ENCODE results near the gene INPP4B. TPM values are rescaled to one million over a fixed set of nuclear protein-coding genes. Genes with fewer than 3 reads are reported as not detected.

INPP4B gene
- total RNA-seq, 2 experiments from 2014 or later, result not detected

DNA sequence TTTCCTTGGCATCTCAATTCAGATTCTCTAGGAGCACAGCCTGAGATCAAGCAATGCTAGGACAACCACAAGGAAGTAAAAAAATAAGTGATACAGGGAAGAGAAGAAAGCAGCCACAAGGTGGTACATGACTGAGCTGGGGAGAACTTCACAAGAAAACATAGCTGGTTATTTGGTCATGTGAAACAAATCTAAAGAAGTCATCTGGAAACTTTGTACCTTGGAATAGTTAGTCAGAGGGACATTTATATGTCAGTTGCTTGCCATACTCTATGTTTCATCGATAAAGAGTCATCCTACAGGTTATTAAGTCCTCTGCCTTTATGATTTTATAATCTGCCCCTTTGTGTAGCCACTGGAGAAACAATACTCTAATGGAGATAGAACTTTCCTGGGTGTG, 634.7 kb downstream of the INPP4B start:
- intact Hi-C loops (cut with micrococcal nuclease; ENCODE audit: unreplicated experiment), result no loop called here
- BruUV-seq (replicated peaks), result no TSS peak
- Histone ChIP-seq H3K27ac (ENCODE audit: low read depth, low read length, poor library complexity, severe bottlenecking) (no peak overlapping the region), H3K4me3 (ENCODE audit: low read depth, low read length, poor library complexity, severe bottlenecking) (no peak overlapping the region), H3K4me2 (ENCODE audit: low read length) (no peak overlapping the region), H3K9me2 (ENCODE audit: insufficient read depth, low read length) (no peaks in the 10 kb centered on the region), H3K4me1 (ENCODE audit: insufficient read depth, low read length, poor library complexity, severe bottlenecking) (no peaks in the 10 kb centered on the region), H4K20me1 (ENCODE audit: insufficient read depth, low read length) (no peaks in the 10 kb centered on the region), H3K9me3 (ENCODE audit: low read length) (no peaks in the 10 kb centered on the region), H2AFZ (ENCODE audit: low read length) (no peak overlapping the region), H3K79me2 (ENCODE audit: insufficient read depth, low read depth, low read length) (no peaks in the 10 kb centered on the region), H3K36me3 (ENCODE audit: insufficient read depth, low read length) (no peaks in the 10 kb centered on the region)
- ChIA-PET CTCF (ENCODE audit: unreplicated experiment) (interaction anchor here (0.5 kb wide), 1 partner anchor 813 kb away, joined by 3 read pairs; no protein-coding TSS in a partner anchor), POLR2A (no interaction called here)
- no peak for DNase-seq (ENCODE audit: low spot score)
- TF ChIP-seq, protein P1, sequence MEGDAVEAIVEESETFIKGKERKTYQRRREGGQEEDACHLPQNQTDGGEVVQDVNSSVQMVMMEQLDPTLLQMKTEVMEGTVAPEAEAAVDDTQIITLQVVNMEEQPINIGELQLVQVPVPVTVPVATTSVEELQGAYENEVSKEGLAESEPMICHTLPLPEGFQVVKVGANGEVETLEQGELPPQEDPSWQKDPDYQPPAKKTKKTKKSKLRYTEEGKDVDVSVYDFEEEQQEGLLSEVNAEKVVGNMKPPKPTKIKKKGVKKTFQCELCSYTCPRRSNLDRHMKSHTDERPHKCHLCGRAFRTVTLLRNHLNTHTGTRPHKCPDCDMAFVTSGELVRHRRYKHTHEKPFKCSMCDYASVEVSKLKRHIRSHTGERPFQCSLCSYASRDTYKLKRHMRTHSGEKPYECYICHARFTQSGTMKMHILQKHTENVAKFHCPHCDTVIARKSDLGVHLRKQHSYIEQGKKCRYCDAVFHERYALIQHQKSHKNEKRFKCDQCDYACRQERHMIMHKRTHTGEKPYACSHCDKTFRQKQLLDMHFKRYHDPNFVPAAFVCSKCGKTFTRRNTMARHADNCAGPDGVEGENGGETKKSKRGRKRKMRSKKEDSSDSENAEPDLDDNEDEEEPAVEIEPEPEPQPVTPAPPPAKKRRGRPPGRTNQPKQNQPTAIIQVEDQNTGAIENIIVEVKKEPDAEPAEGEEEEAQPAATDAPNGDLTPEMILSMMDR (conservative IDR thresholded peaks at IDR 0.05; ENCODE audit: low read length), result no peak
- TF ChIP-seq EZH2phosphoT487 (IDR thresholded peaks at IDR 0.05; ENCODE audit: borderline replicate concordance, low read depth, low read length), result no peak

DNA sequence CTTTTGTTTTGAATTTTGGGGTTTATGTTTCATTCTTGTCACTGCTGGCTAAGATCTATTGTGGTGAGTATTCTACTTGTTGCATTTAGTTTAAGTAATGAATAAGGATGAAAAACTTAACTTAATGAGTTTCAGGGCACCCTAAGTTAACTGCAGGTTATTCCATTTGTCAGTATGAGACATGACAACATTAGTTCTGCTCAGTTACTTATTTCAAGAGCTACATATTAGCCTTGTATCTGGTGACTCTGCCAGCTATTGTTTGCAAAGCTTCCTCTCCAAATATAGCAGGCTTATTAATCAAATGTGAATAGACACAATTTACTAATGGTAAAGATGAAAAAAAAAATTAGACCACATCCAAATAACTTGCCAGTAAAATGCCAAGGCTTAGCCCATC, 642.6 kb downstream of the INPP4B start:
- Histone ChIP-seq H3K36me3 (ENCODE audit: insufficient read depth, low read length) (no peaks in the 10 kb centered on the region), H3K4me2 (ENCODE audit: low read length) (no peak overlapping the region), H3K79me2 (ENCODE audit: insufficient read depth, low read depth, low read length) (no peaks in the 10 kb centered on the region), H2AFZ (ENCODE audit: low read length) (no peak overlapping the region), H3K9me3 (ENCODE audit: low read length) (no peaks in the 10 kb centered on the region), H4K20me1 (ENCODE audit: insufficient read depth, low read length) (no peaks in the 10 kb centered on the region), H3K27ac (ENCODE audit: low read depth, low read length, poor library complexity, severe bottlenecking) (no peak overlapping the region), H3K4me3 (ENCODE audit: low read depth, low read length, poor library complexity, severe bottlenecking) (no peak overlapping the region), H3K9me2 (ENCODE audit: insufficient read depth, low read length) (no peaks in the 10 kb centered on the region), H3K4me1 (ENCODE audit: insufficient read depth, low read length, poor library complexity, severe bottlenecking) (peaks cover 5% of the 10 kb centered on the region)
- ChIA-PET POLR2A (interaction anchor here (0.5 to 1.1 kb wide), 2 partner anchors 12 to 97 kb away, joined by 3 to 4 read pairs; no protein-coding TSS in a partner anchor), CTCF (ENCODE audit: unreplicated experiment) (interaction anchor here (0.5 kb wide), 1 partner anchor 138 kb away, joined by 3 read pairs; no protein-coding TSS in a partner anchor)
- TF ChIP-seq, protein P1 (conservative IDR thresholded peaks at IDR 0.05; ENCODE audit: low read length), result no peak
- no peak for DNase-seq (ENCODE audit: low spot score)
- BruUV-seq (replicated peaks), result no TSS peak
- intact Hi-C loops (cut with micrococcal nuclease; ENCODE audit: unreplicated experiment), result no loop called here

DNA sequence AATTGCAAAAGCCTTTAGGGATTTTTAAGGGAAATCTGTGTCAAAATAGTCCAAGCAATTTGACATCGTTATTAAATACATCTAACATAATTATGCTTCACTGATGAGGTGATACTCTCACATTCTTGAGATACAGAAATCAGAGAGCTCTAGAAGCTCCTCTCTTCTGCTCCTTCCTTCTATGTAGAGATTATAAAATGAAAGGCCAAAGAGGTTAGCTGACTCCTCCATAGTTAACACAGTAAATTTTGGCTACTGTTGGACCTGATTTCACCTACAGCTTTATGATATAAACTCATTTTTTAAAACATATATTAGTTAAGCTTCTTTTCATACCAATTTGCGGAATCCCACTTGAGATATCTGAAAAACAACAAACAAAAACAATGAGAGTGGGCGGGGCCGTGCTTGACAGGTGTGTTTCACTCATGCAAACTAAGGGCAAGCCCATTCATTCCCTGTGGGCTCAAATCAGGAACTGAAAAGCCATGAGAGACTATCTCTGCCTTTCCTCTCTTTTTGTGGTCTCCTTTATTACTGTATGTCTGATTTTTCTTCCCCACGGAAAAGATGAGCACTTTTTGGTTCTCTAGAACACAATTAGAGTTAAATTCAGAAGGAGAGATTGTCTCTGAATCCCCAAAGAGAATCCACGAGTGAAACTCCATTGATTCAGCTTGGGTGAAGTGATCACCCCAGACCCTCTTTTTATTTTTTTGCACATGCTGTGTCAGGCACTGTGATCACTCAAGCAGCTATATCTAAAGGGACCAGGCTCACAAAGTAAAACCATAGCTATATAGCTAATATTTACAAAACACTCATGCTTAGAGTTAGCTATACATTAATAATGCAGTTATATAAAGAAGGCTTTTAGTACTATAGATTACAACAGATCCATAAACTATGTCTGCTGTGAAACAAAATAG, 643.4 kb downstream of the INPP4B start:
- no peaks in the 10 kb centered on the region for H3K36me3 ChIP-seq (ENCODE audit: insufficient read depth, low read length)
- DNase-seq (ENCODE audit: low spot score), result peak; percentile 11
- TF ChIP-seq, protein P1 (conservative IDR thresholded peaks at IDR 0.05; ENCODE audit: low read length), result no peak
- no peak for TF ChIP-seq EZH2phosphoT487 (IDR thresholded peaks at IDR 0.05; ENCODE audit: borderline replicate concordance, low read depth, low read length)
- ChIA-PET CTCF (ENCODE audit: unreplicated experiment) (no interaction called here), POLR2A (interaction anchor here (0.6 to 0.7 kb wide), 2 partner anchors 8 to 906 kb away, joined by 3 read pairs; no protein-coding TSS in a partner anchor)
- H2AFZ ChIP-seq (ENCODE audit: low read length), result no peak overlapping the region
- H3K27ac ChIP-seq (ENCODE audit: low read depth, low read length, poor library complexity, severe bottlenecking), result no peak overlapping the region
- H3K9me3 ChIP-seq (ENCODE audit: low read length), result no peaks in the 10 kb centered on the region
- intact Hi-C loops (cut with micrococcal nuclease; ENCODE audit: unreplicated experiment), result no loop called here
- no peaks in the 10 kb centered on the region for H3K79me2 ChIP-seq (ENCODE audit: insufficient read depth, low read depth, low read length)
- peak overlapping the region; percentile 56 for H3K4me2 ChIP-seq (ENCODE audit: low read length)
- H3K4me1 ChIP-seq (ENCODE audit: insufficient read depth, low read length, poor library complexity, severe bottlenecking), result peaks cover 5% of the 10 kb centered on the region
- BruUV-seq (replicated peaks), result no TSS peak
- no peak overlapping the region for H3K4me3 ChIP-seq (ENCODE audit: low read depth, low read length, poor library complexity, severe bottlenecking)
- no peaks in the 10 kb centered on the region for H3K9me2 ChIP-seq (ENCODE audit: insufficient read depth, low read length)
- no peaks in the 10 kb centered on the region for H4K20me1 ChIP-seq (ENCODE audit: insufficient read depth, low read length)
